ENCODE data around the gene OR10J4.
"Not testable (repeated sequence)": the region's sequence is repeated elsewhere in the genome, so short reads cannot be mapped to it uniquely, and the experiment has no call there.

OR10J4 gene

DNA sequence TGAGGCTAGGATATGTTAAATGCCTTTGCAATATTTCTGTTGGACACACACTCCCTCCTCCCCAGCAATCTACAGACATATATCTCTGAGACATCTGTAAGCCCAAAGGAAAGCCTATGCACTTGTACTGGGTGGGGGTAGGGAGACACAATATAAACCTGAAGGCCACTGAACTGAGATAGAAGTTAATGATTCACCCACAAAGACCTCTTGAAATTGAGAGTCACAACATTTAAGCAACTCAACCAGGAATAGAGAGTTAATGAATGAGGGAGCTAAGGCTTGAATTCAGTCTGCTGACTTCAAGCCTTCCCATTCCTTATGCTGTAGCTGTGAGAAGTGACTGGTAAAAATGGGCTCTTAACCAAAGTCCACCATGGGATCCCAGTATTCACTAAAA, 12.5 kb downstream of the OR10J4 start:
- Histone ChIP-seq H3K4me1 (ENCODE audit: control insufficient read depth in 2 of 2, insufficient read depth in 1 of 2, low read depth in 1 of 2, low read length in 2 of 2) (no peaks in the 10 kb centered on the region), H2AK5ac (ENCODE audit: low read depth, low read length) (no peak overlapping the region), H3K4me3 (ENCODE audit: low read length in 2 of 2) (no peak overlapping the region), H3K36me3 (replicated peaks in 1 of 2; ENCODE audit: control insufficient read depth in 2 of 2, insufficient read depth in 2 of 2, low read length in 2 of 2) (no peaks in the 10 kb centered on the region), H3K4ac (ENCODE audit: low read length) (no peak overlapping the region), H4K8ac (ENCODE audit: low read depth, low read length) (no peak overlapping the region), H3K18ac (ENCODE audit: low read length) (no peak overlapping the region), H2BK15ac (ENCODE audit: low read length) (no peak overlapping the region), H3K23ac (ENCODE audit: low read depth, low read length, poor library complexity) (no peak overlapping the region), H2BK120ac (ENCODE audit: low read depth, low read length) (no peak overlapping the region), H2AFZ (ENCODE audit: low read length) (no peak overlapping the region), H3K27me3 (ENCODE audit: control insufficient read depth in 3 of 3, insufficient read depth in 3 of 3, low read depth in 1 of 3, low read length in 3 of 3) (no peaks in the 10 kb centered on the region), H3K79me1 (ENCODE audit: low read depth, low read length) (no peaks in the 10 kb centered on the region), H3K4me2 (ENCODE audit: insufficient read depth, low read length, poor library complexity, severe bottlenecking) (no peak overlapping the region), H2BK5ac (ENCODE audit: low read length) (no peak overlapping the region), H3K14ac (ENCODE audit: low read length) (no peak overlapping the region), H3K9me3 (replicated peaks in 1 of 2; ENCODE audit: control insufficient read depth in 2 of 2, insufficient read depth in 1 of 2, low read depth in 1 of 2, low read length in 2 of 2) (no peaks in the 10 kb centered on the region), H3K27ac (replicated peaks; ENCODE audit: low read length) (no peak overlapping the region), H4K91ac (ENCODE audit: low read depth, low read length, poor library complexity) (no peak overlapping the region), H3K9ac (ENCODE audit: low read depth, low read length, poor library complexity) (no peak overlapping the region), H2BK12ac (ENCODE audit: low read length) (no peak overlapping the region)
- DNase-seq (ENCODE audit: low spot score), result no peak

DNA sequence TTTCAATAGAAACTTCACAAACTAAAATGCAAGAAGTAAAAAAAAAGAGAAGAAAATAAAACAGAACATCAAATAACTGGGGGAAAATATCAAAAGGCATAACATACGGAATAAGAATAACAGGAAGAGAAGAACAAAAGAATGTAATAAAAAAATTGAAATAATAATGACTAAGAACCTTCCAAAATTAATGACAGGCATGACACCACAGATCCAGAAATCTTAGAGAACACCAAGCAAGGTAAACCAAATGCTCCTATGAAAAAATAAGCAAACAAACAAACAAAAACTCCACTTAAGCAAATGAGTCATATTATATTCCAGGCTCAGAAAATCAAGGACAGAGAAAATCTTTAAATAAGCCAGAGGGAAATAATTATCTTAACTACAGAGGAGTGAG, 16.2 kb downstream of the OR10J4 start:
- no peak overlapping the region for H2BK15ac ChIP-seq (ENCODE audit: low read length)
- H3K23ac ChIP-seq (ENCODE audit: low read depth, low read length, poor library complexity), result no peak overlapping the region
- no peaks in the 10 kb centered on the region for H3K9me3 ChIP-seq (replicated peaks in 1 of 2; ENCODE audit: control insufficient read depth in 2 of 2, insufficient read depth in 1 of 2, low read depth in 1 of 2, low read length in 2 of 2)
- no peak overlapping the region for H2BK120ac ChIP-seq (ENCODE audit: low read depth, low read length)
- no peak overlapping the region for H4K91ac ChIP-seq (ENCODE audit: low read depth, low read length, poor library complexity)
- no peak overlapping the region for H4K8ac ChIP-seq (ENCODE audit: low read depth, low read length)
- H3K9ac ChIP-seq (ENCODE audit: low read depth, low read length, poor library complexity), result no peak overlapping the region
- no peak overlapping the region for H3K18ac ChIP-seq (ENCODE audit: low read length)
- H3K4ac ChIP-seq (ENCODE audit: low read length), result no peak overlapping the region
- DNase-seq (ENCODE audit: low spot score), result no peak
- H2AK5ac ChIP-seq (ENCODE audit: low read depth, low read length), result no peak overlapping the region
- no peaks in the 10 kb centered on the region for H3K27me3 ChIP-seq (ENCODE audit: control insufficient read depth in 3 of 3, insufficient read depth in 3 of 3, low read depth in 1 of 3, low read length in 3 of 3)
- H2BK5ac ChIP-seq (ENCODE audit: low read length), result no peak overlapping the region
- no peak overlapping the region for H3K27ac ChIP-seq (replicated peaks; ENCODE audit: low read length)
- H3K4me3 ChIP-seq (ENCODE audit: low read length in 2 of 2), result no peak overlapping the region
- no peaks in the 10 kb centered on the region for H3K36me3 ChIP-seq (replicated peaks in 1 of 2; ENCODE audit: control insufficient read depth in 2 of 2, insufficient read depth in 2 of 2, low read length in 2 of 2)
- no peak overlapping the region for H3K4me2 ChIP-seq (ENCODE audit: insufficient read depth, low read length, poor library complexity, severe bottlenecking)
- H2AFZ ChIP-seq (ENCODE audit: low read length), result no peak overlapping the region
- H3K14ac ChIP-seq (ENCODE audit: low read length), result no peak overlapping the region
- H2BK12ac ChIP-seq (ENCODE audit: low read length), result no peak overlapping the region
- no CpG with 5 or more reads among the region's 1 CpG for WGBS, 2 donors (ENCODE audit: extremely low coverage in 2 of 2, insufficient read length in 2 of 2, insufficient replicate concordance in 1 of 2)
- no peaks in the 10 kb centered on the region for H3K4me1 ChIP-seq (ENCODE audit: control insufficient read depth in 2 of 2, insufficient read depth in 1 of 2, low read depth in 1 of 2, low read length in 2 of 2)
- H3K79me1 ChIP-seq (ENCODE audit: low read depth, low read length), result no peaks in the 10 kb centered on the region

DNA sequence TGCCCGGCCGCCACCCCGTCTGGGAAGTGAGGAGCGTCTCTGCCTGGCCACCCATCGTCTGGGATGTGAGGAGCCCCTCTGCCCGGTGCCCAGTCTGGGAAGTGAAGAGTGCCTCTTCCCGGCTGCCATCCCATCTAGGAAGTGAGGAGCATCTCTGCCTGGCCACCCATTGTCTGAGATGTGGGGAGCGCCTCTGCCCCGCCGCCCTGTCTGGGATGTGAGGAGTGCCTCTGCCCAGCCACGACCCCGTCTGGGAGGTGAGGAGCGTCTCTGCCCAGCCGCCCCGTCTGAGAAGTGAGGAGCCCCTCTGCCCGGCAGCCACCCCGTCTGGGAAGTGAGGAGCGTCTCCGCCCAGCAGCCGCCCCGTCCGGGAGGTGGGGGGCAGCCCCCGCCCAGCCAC, 17.6 kb downstream of the OR10J4 start:
- H2BK15ac ChIP-seq (ENCODE audit: low read length); H4K91ac ChIP-seq (ENCODE audit: low read depth, low read length, poor library complexity); H3K27ac ChIP-seq (replicated peaks; ENCODE audit: low read length); H2AFZ ChIP-seq (ENCODE audit: low read length); H2BK5ac ChIP-seq (ENCODE audit: low read length); H3K4ac ChIP-seq (ENCODE audit: low read length); H3K4me3 ChIP-seq (ENCODE audit: low read length in 2 of 2); H2BK120ac ChIP-seq (ENCODE audit: low read depth, low read length); H3K27me3 ChIP-seq (ENCODE audit: control insufficient read depth in 3 of 3, insufficient read depth in 3 of 3, low read depth in 1 of 3, low read length in 3 of 3); DNase-seq (ENCODE audit: low spot score); H3K23ac ChIP-seq (ENCODE audit: low read depth, low read length, poor library complexity); H3K36me3 ChIP-seq (replicated peaks in 1 of 2; ENCODE audit: control insufficient read depth in 2 of 2, insufficient read depth in 2 of 2, low read length in 2 of 2); H3K79me1 ChIP-seq (ENCODE audit: low read depth, low read length); H4K8ac ChIP-seq (ENCODE audit: low read depth, low read length); H3K4me2 ChIP-seq (ENCODE audit: insufficient read depth, low read length, poor library complexity, severe bottlenecking); H3K14ac ChIP-seq (ENCODE audit: low read length); H3K4me1 ChIP-seq (ENCODE audit: control insufficient read depth in 2 of 2, insufficient read depth in 1 of 2, low read depth in 1 of 2, low read length in 2 of 2); H2AK5ac ChIP-seq (ENCODE audit: low read depth, low read length); H3K9me3 ChIP-seq (replicated peaks in 1 of 2; ENCODE audit: control insufficient read depth in 2 of 2, insufficient read depth in 1 of 2, low read depth in 1 of 2, low read length in 2 of 2); H3K18ac ChIP-seq (ENCODE audit: low read length); H2BK12ac ChIP-seq (ENCODE audit: low read length); H3K9ac ChIP-seq (ENCODE audit: low read depth, low read length, poor library complexity): not testable (repeated sequence)
- whole genome bisulfite sequencing, 2 donors (ENCODE audit: extremely low coverage in 2 of 2, insufficient read length in 2 of 2, insufficient replicate concordance in 1 of 2), result no CpG with 5 or more reads among the region's 23 CpGs

DNA sequence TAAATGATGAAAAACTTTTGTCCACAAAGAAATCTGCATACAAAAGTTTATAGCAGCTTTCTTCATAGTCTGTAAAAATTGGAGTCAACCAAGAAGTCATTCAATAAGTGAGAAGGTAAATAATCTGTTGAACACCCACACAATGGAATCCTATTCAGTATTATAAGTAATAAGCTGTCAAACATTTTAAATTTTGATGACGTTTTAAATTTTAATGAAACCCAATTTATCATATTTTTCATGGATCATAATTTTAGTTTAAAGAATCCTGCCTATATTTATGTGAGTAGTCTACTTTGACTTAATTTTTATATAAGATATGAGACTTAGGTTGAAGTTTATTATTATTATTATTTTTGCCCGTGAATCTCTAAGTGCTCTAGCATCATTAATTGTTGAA, 27.5 kb downstream of the OR10J4 start:
- Histone ChIP-seq H3K79me1 (ENCODE audit: low read depth, low read length) (no peaks in the 10 kb centered on the region), H3K4me2 (ENCODE audit: insufficient read depth, low read length, poor library complexity, severe bottlenecking) (no peak overlapping the region), H2BK120ac (ENCODE audit: low read depth, low read length) (no peak overlapping the region), H2BK15ac (ENCODE audit: low read length) (no peak overlapping the region), H3K4ac (ENCODE audit: low read length) (no peak overlapping the region), H3K23ac (ENCODE audit: low read depth, low read length, poor library complexity) (no peak overlapping the region), H3K9me3 (replicated peaks in 1 of 2; ENCODE audit: control insufficient read depth in 2 of 2, insufficient read depth in 1 of 2, low read depth in 1 of 2, low read length in 2 of 2) (peaks cover 0 to 5% of the 10 kb centered on the region in 2 donors), H3K18ac (ENCODE audit: low read length) (no peak overlapping the region), H2BK12ac (ENCODE audit: low read length) (no peak overlapping the region), H3K27me3 (ENCODE audit: control insufficient read depth in 3 of 3, insufficient read depth in 3 of 3, low read depth in 1 of 3, low read length in 3 of 3) (no peaks in the 10 kb centered on the region), H3K9ac (ENCODE audit: low read depth, low read length, poor library complexity) (no peak overlapping the region), H3K27ac (replicated peaks; ENCODE audit: low read length) (no peak overlapping the region), H3K4me3 (ENCODE audit: low read length in 2 of 2) (no peak overlapping the region), H2AK5ac (ENCODE audit: low read depth, low read length) (no peak overlapping the region), H3K14ac (ENCODE audit: low read length) (no peak overlapping the region), H3K4me1 (ENCODE audit: control insufficient read depth in 2 of 2, insufficient read depth in 1 of 2, low read depth in 1 of 2, low read length in 2 of 2) (no peaks in the 10 kb centered on the region), H2BK5ac (ENCODE audit: low read length) (no peak overlapping the region), H4K8ac (ENCODE audit: low read depth, low read length) (no peak overlapping the region), H3K36me3 (replicated peaks in 1 of 2; ENCODE audit: control insufficient read depth in 2 of 2, insufficient read depth in 2 of 2, low read length in 2 of 2) (no peaks in the 10 kb centered on the region), H2AFZ (ENCODE audit: low read length) (no peak overlapping the region), H4K91ac (ENCODE audit: low read depth, low read length, poor library complexity) (no peak overlapping the region)
- no CpG with 5 or more reads among the region's 2 CpGs for WGBS, 2 donors (ENCODE audit: extremely low coverage in 2 of 2, insufficient read length in 2 of 2, insufficient replicate concordance in 1 of 2)
- DNase-seq (ENCODE audit: low spot score), result no peak
